ENCODE results near the gene NUP43.

The NUP43 gene

GRCh38 chr6:149771925-149772324 is 25.6 kb upstream of the NUP43 start:
- H3K4me3 ChIP-seq (ENCODE audit: low read depth, low read length): no peak overlapping the region
- TF ChIP-seq CTCF (IDR thresholded peaks at IDR 0.05; ENCODE audit: low read depth, low read length): no peak
- DNase-seq (ENCODE audit: low read depth, low spot score): no peak
- in situ Hi-C loops (cut with HindIII; ENCODE audit: low sequenced_read_pairs): no loop called here

GRCh38 chr6:149771185-149771584 is 24.9 kb upstream of the NUP43 start:
- no peak for TF ChIP-seq CTCF (IDR thresholded peaks at IDR 0.05; ENCODE audit: low read depth, low read length)
- in situ Hi-C loops (cut with HindIII; ENCODE audit: low sequenced_read_pairs): no loop called here

GRCh38 chr6:149769676-149770075 is 23.3 kb upstream of the NUP43 start:
- TF ChIP-seq CTCF (IDR thresholded peaks at IDR 0.05; ENCODE audit: low read depth, low read length): no peak
- no peak for DNase-seq (ENCODE audit: low read depth, low spot score)
- in situ Hi-C loops (cut with HindIII; ENCODE audit: low sequenced_read_pairs): no loop called here
- H3K4me3 ChIP-seq (ENCODE audit: low read depth, low read length): no peak overlapping the region

More at GRCh38 chr6:149771185-149771584, 24.9 kb upstream of the NUP43 start:
- no peak for DNase-seq (ENCODE audit: low read depth, low spot score)
- H3K4me3 ChIP-seq (ENCODE audit: low read depth, low read length): no peak overlapping the region

- TF ChIP-seq CTCF (IDR thresholded peaks at IDR 0.05; ENCODE audit: low read depth, low read length): no peak
- DNase-seq (ENCODE audit: low read depth, low spot score): peak; percentile 92
- no peak overlapping the region for H3K4me3 ChIP-seq (ENCODE audit: low read depth, low read length)
- in situ Hi-C loops (cut with HindIII; ENCODE audit: low sequenced_read_pairs): no loop called here
Observed at GRCh38 chr6:149766156-149766769, 19.9 kb upstream of the NUP43 start.

- in situ Hi-C loops (cut with HindIII; ENCODE audit: low sequenced_read_pairs): no loop called here
- H3K4me3 ChIP-seq (ENCODE audit: low read depth, low read length): no peak overlapping the region
- TF ChIP-seq CTCF (IDR thresholded peaks at IDR 0.05; ENCODE audit: low read depth, low read length): no peak
- DNase-seq (ENCODE audit: low read depth, low spot score): no peak
Observed at GRCh38 chr6:149763866-149764265, 17.5 kb upstream of the NUP43 start.

GRCh38 chr6:149761438-149761837 is 15.1 kb upstream of the NUP43 start:
- H3K4me3 ChIP-seq (ENCODE audit: low read depth, low read length): no peak overlapping the region
- DNase-seq (ENCODE audit: low read depth, low spot score): no peak
- TF ChIP-seq CTCF (IDR thresholded peaks at IDR 0.05; ENCODE audit: low read depth, low read length): no peak
- in situ Hi-C loops (cut with HindIII; ENCODE audit: low sequenced_read_pairs): no loop called here

GRCh38 chr6:149756261-149756636 is 9.9 kb upstream of the NUP43 start:
- no peak for DNase-seq (ENCODE audit: low read depth, low spot score)
- no peak overlapping the region for H3K4me3 ChIP-seq (ENCODE audit: low read depth, low read length)
- in situ Hi-C loops (cut with HindIII; ENCODE audit: low sequenced_read_pairs): no loop called here
- TF ChIP-seq CTCF (IDR thresholded peaks at IDR 0.05; ENCODE audit: low read depth, low read length): no peak

All from astrocyte of the spinal cord (primary cell).